WTC11 (cell line): ENCODE data around the gene GLRA1. TPM values are rescaled to one million over a fixed set of nuclear protein-coding genes. Genes with fewer than 3 reads are reported as not detected.

Experiments
- ATAC-seq: fragments of 200-7000 bp; cut with Tn5 transposase; 2 replicates; pipeline ENCODE4 v1.10.0; 2021; ENCODE audit warnings: mild to moderate bottlenecking, moderate library complexity
- CTCF ChIA-PET: fragments of 300-600 bp; sonication (Branson Sonifier 250); formaldehyde crosslinking; loops from one replicate; lab custom pipeline; 2021; ENCODE audit warnings: antibody characterized with exemption; lab: Charles Lee
- POLR2A ChIA-PET: fragments of 350-600 bp; sonication (Branson Sonifier 250); formaldehyde crosslinking; loops from one replicate; lab custom pipeline; 2021; ENCODE audit warnings: antibody characterized with exemption; lab: Charles Lee
- DNase-seq: peaks from one replicate; pipeline ENCODE4 v3.0.0; 2021; ENCODE audit warnings: low spot score
- H3K27ac Mint-ChIP-seq: 2 replicates; pipeline ENCODE4 v1.8.0; 2021; ENCODE audit warnings: mixed read lengths
- H3K27me3 Mint-ChIP-seq: 2 replicates; pipeline ENCODE4 v1.8.0; 2021; ENCODE audit warnings: low read depth, mild to moderate bottlenecking, moderate library complexity, mixed read lengths
- H3K36me3 Mint-ChIP-seq: 2 replicates; pipeline ENCODE4 v1.8.0; 2021; ENCODE audit warnings: mixed read lengths
- H3K4me1 Mint-ChIP-seq: 2 replicates; pipeline ENCODE4 v1.8.0; 2022; ENCODE audit warnings: mixed read lengths
- H3K4me3 Mint-ChIP-seq: 2 replicates; pipeline ENCODE4 v1.8.0; 2021; ENCODE audit warnings: mild to moderate bottlenecking, moderate library complexity, mixed read lengths
- H3K9me3 Mint-ChIP-seq: 2 replicates; pipeline ENCODE4 v1.8.0; 2021; ENCODE audit warnings: mixed read lengths
- AR ChIP-seq: fragments of 250-450 bp; sonication (Bioruptor Pico); IDR thresholded peaks from 2 replicates; pipeline ENCODE4 v1.9.0; 2021; ENCODE audit warnings: mild to moderate bottlenecking
- ATF3 ChIP-seq: sonication (generic); formaldehyde crosslinking; conservative IDR thresholded peaks from 2 replicates; pipeline ENCODE4 v1.8.1; 2022; ENCODE audit warnings: mild to moderate bottlenecking, missing genetic modification reagents
- CBFB ChIP-seq: sonication (generic); formaldehyde crosslinking; IDR thresholded peaks from 2 replicates; pipeline ENCODE4 v1.8.1; 2022; ENCODE audit warnings: mild to moderate bottlenecking, low read depth, missing genetic modification reagents
- E2F1 ChIP-seq: sonication (generic); formaldehyde crosslinking; IDR thresholded peaks from 2 replicates; pipeline ENCODE4 v1.8.0; 2022; ENCODE audit warnings: mild to moderate bottlenecking, missing genetic modification reagents
- EMX1 ChIP-seq: fragments of 250-450 bp; sonication (Bioruptor Pico); IDR thresholded peaks from 2 replicates; pipeline ENCODE4 v1.8.0; 2021; ENCODE audit warnings: mild to moderate bottlenecking
- ESRRA ChIP-seq: sonication (generic); formaldehyde crosslinking; IDR thresholded peaks from 2 replicates; pipeline ENCODE4 v1.8.1; 2022; ENCODE audit warnings: mild to moderate bottlenecking, missing genetic modification reagents, borderline replicate concordance
- FOXK1 ChIP-seq: sonication (generic); formaldehyde crosslinking; IDR thresholded peaks from 2 replicates; pipeline ENCODE4 v1.8.0; 2022; ENCODE audit warnings: mild to moderate bottlenecking, moderate library complexity, missing genetic modification reagents
- FOXP1 ChIP-seq: sonication (generic); formaldehyde crosslinking; IDR thresholded peaks from 2 replicates; pipeline ENCODE4 v1.8.0; 2022; ENCODE audit warnings: missing genetic modification reagents, mild to moderate bottlenecking, moderate library complexity, borderline replicate concordance
- GTF2I ChIP-seq: fragments of 250-450 bp; sonication (Bioruptor Pico); conservative IDR thresholded peaks from 2 replicates; pipeline ENCODE4 v1.4.0; 2021; ENCODE audit warnings: mild to moderate bottlenecking
- HMGXB4 ChIP-seq: sonication (generic); formaldehyde crosslinking; IDR thresholded peaks from 2 replicates; pipeline ENCODE4 v1.8.1; 2023; ENCODE audit warnings: mild to moderate bottlenecking, moderate library complexity, missing genetic modification reagents
- IRF1 ChIP-seq: sonication (generic); formaldehyde crosslinking; IDR thresholded peaks from 2 replicates; pipeline ENCODE4 v1.8.0; 2023; ENCODE audit warnings: missing genetic modification reagents
- KAT7 ChIP-seq: sonication (generic); formaldehyde crosslinking; IDR thresholded peaks from 2 replicates; pipeline ENCODE4 v1.8.1; 2023; ENCODE audit warnings: missing genetic modification reagents, mild to moderate bottlenecking, borderline replicate concordance
- NR2C2 ChIP-seq: sonication (generic); formaldehyde crosslinking; IDR thresholded peaks from 2 replicates; pipeline ENCODE4 v1.8.0; 2022; ENCODE audit warnings: mild to moderate bottlenecking, missing genetic modification reagents
- SOX15 ChIP-seq: fragments of 250-450 bp; sonication (Bioruptor Pico); IDR thresholded peaks from 2 replicates; pipeline ENCODE4 v1.9.0; 2021; ENCODE audit warnings: mild to moderate bottlenecking
- TP53 ChIP-seq: sonication (generic); formaldehyde crosslinking; IDR thresholded peaks from 2 replicates; pipeline ENCODE4 v1.8.1; 2023; ENCODE audit warnings: mild to moderate bottlenecking, missing genetic modification reagents
- ZNF121 ChIP-seq: sonication (generic); formaldehyde crosslinking; IDR thresholded peaks from 2 replicates; pipeline ENCODE4 v1.8.0; 2023; ENCODE audit warnings: missing genetic modification reagents
- ZNF317 ChIP-seq: sonication (generic); formaldehyde crosslinking; IDR thresholded peaks from 2 replicates; pipeline ENCODE4 v1.8.1; 2023; ENCODE audit warnings: low read depth, mild to moderate bottlenecking, moderate library complexity, missing genetic modification reagents, borderline replicate concordance
- ZNF396 ChIP-seq: fragments of 250-450 bp; sonication (Bioruptor Pico); IDR thresholded peaks from 2 replicates; pipeline ENCODE4 v1.8.0; 2021; ENCODE audit warnings: mild to moderate bottlenecking, moderate library complexity, borderline replicate concordance
- ZNF416 ChIP-seq: fragments of 250-450 bp; sonication (Bioruptor Pico); IDR thresholded peaks from 2 replicates; pipeline ENCODE4 v1.9.0; 2021; ENCODE audit warnings: mild to moderate bottlenecking, inconsistent platforms
- ZNF423 ChIP-seq: fragments of 250-450 bp; sonication (Bioruptor Pico); IDR thresholded peaks from 2 replicates; pipeline ENCODE4 v2.1.2; 2022; ENCODE audit warnings: mild to moderate bottlenecking, moderate library complexity
- ZNF425 ChIP-seq: fragments of 250-450 bp; sonication (Bioruptor Pico); conservative IDR thresholded peaks from 2 replicates; pipeline ENCODE4 v1.9.0; 2021; ENCODE audit warnings: mild to moderate bottlenecking
- ZNF532 ChIP-seq: fragments of 250-450 bp; sonication (Bioruptor Pico); IDR thresholded peaks from 2 replicates; pipeline ENCODE4 v1.9.0; 2021; ENCODE audit warnings: mild to moderate bottlenecking, borderline replicate concordance
- ZNF671 ChIP-seq: fragments of 250-450 bp; sonication (Bioruptor Pico); IDR thresholded peaks from 2 replicates; pipeline ENCODE4 v1.8.0; 2021; ENCODE audit warnings: mild to moderate bottlenecking
- total RNA-seq: library from RNA; stranded (reverse); gene quantifications from 3 replicates; pipeline ENCODE4 v1.2.3, GENCODE V29; 2021

The GLRA1 gene
- total RNA-seq, 1 experiment from 2014 or later, result not detected

- no peak for TF ChIP-seq ATF3 (CRISPR knock-in tag)
- no peak for TF ChIP-seq EMX1
- TF ChIP-seq ZNF317 (CRISPR knock-in tag), result no peak
- TF ChIP-seq TP53 (CRISPR knock-in tag), result no peak
Measured at GRCh38 chr5:151902215-151902614, 22.4 kb downstream of the GLRA1 start (continued).

GRCh38 chr5:151901611-151902010 lies 23.0 kb downstream of the GLRA1 start:
- Mint-ChIP-seq H3K36me3 (no peaks in the 10 kb centered on the region), H3K9me3 (no peaks in the 10 kb centered on the region), H3K27me3 (peaks cover 100% of the 10 kb centered on the region), H3K4me3 (no peak overlapping the region), H3K4me1 (peaks cover 29% of the 10 kb centered on the region), H3K27ac (no peak overlapping the region)
- TF ChIP-seq GTF2I (CRISPR knock-in tag), result no peak
- TF ChIP-seq CBFB (CRISPR knock-in tag), result no peak
- TF ChIP-seq ZNF416 (CRISPR knock-in tag), result no peak
- TF ChIP-seq ZNF423 (CRISPR knock-in tag), result no peak
- no peak for TF ChIP-seq ZNF425 (CRISPR knock-in tag)
- TF ChIP-seq ZNF671 (CRISPR knock-in tag), result no peak
- no peak for TF ChIP-seq IRF1 (CRISPR knock-in tag)
- no peak for TF ChIP-seq FOXP1
- no peak for TF ChIP-seq ESRRA (CRISPR knock-in tag)
- no peak for TF ChIP-seq SOX15 (CRISPR knock-in tag)
- no peak for TF ChIP-seq KAT7 (CRISPR knock-in tag)
- no peak for TF ChIP-seq ZNF396 (CRISPR knock-in tag)
- no peak for TF ChIP-seq FOXK1 (CRISPR knock-in tag)
- no peak for TF ChIP-seq NR2C2
- no peak for TF ChIP-seq E2F1 (CRISPR knock-in tag)
- TF ChIP-seq HMGXB4 (CRISPR knock-in tag), result no peak
- no peak for TF ChIP-seq ZNF532 (CRISPR knock-in tag)
- no peak for TF ChIP-seq AR (CRISPR knock-in tag)
- no peak for TF ChIP-seq ATF3 (CRISPR knock-in tag)
- no peak for TF ChIP-seq ZNF121 (CRISPR knock-in tag)
- ATAC-seq, result no peak
- ChIA-PET POLR2A (no interaction called here), CTCF (no interaction called here)
- DNase-seq, result no peak
